HCT116 (cell line): Measurements from ENCODE around the gene FBLL1. TPM values are rescaled to one million over a fixed set of nuclear protein-coding genes. Genes with fewer than 3 reads are reported as not detected.

Experiments used
- ATF3 ChIP-seq: IDR thresholded peaks from 2 replicates; pipeline ENCODE4 v1.6.1; 2012
- CEBPB ChIP-seq: IDR thresholded peaks from 2 replicates; pipeline ENCODE4 v1.6.1; 2012; ENCODE audit warnings: low read depth
- CTCF ChIP-seq, 3 experiments: fragments of 200-600 bp in 1 of 3; sonication (generic) in 1 of 3; IDR thresholded peaks in 2 of 3; conservative IDR thresholded peaks in 1 of 3; 2 replicates each; pipeline ENCODE4 v1.5.1; 2012 to 2017; ENCODE audit warnings: low read depth in 2 of 3, low read length in 2 of 3, antibody characterized with exemption in 1 of 3, borderline replicate concordance in 1 of 3, control low read depth in 1 of 3, mild to moderate bottlenecking in 1 of 3, mixed read lengths in 1 of 3, mixed run types in 1 of 3, moderate library complexity in 1 of 3; ENCODE audit not compliant: insufficient read depth in 1 of 3
- EGR1 ChIP-seq: IDR thresholded peaks from 2 replicates; pipeline ENCODE4 v1.6.1; 2012; ENCODE audit warnings: low read depth
- ELF1 ChIP-seq: IDR thresholded peaks from 2 replicates; pipeline ENCODE4 v1.6.1; 2012; ENCODE audit warnings: low read depth, borderline replicate concordance
- EZH2 ChIP-seq: fragments of 200-600 bp; sonication (generic); IDR thresholded peaks from 2 replicates; pipeline ENCODE4 v1.6.1; 2017; ENCODE audit warnings: antibody characterized with exemption, mixed run types
- EZH2phosphoT487 ChIP-seq: fragments of 200-600 bp; IDR thresholded peaks from 2 replicates; pipeline ENCODE4 v1.6.1; 2018; ENCODE audit warnings: antibody characterized with exemption, borderline replicate concordance
- FOSL1 ChIP-seq: IDR thresholded peaks from 2 replicates; pipeline ENCODE4 v1.6.1; 2012; ENCODE audit warnings: low read depth
- JUND ChIP-seq: IDR thresholded peaks from 2 replicates; pipeline ENCODE4 v1.6.1; 2012
- MAX ChIP-seq: IDR thresholded peaks from 2 replicates; pipeline ENCODE4 v1.6.1; 2012
- POLR2A ChIP-seq: IDR thresholded peaks from 2 replicates; pipeline ENCODE4 v1.7.0; 2011; ENCODE audit warnings: borderline replicate concordance; ENCODE audit not compliant: insufficient read depth, insufficient read length; ENCODE audit errors: extremely low read depth
- SIN3A ChIP-seq: IDR thresholded peaks from 2 replicates; pipeline ENCODE4 v1.6.1; 2012; ENCODE audit warnings: low read depth
- SRF ChIP-seq: IDR thresholded peaks from 2 replicates; pipeline ENCODE4 v1.6.1; 2012; ENCODE audit warnings: low read depth
- ZBTB33 ChIP-seq: IDR thresholded peaks from 2 replicates; pipeline ENCODE4 v1.6.1; 2011; ENCODE audit warnings: mild to moderate bottlenecking, low read length, moderate library complexity; ENCODE audit not compliant: insufficient replicate concordance; ENCODE audit errors: extremely low read depth
- ZFX ChIP-seq: fragments of 450-650 bp; IDR thresholded peaks from 2 replicates; pipeline ENCODE4 v1.6.1; 2017
- total RNA-seq: library from RNA; stranded (reverse); gene quantifications from one replicate; pipeline ENCODE4 v1.2.1, GENCODE V29; 2021; ENCODE audit not compliant: unreplicated experiment

Gene FBLL1
- total RNA-seq, 1 experiment from 2014 or later, result 0.15 TPM

GRCh38 chr5:168486136-168486879 is 42.8 kb upstream of the FBLL1 start, which contains the start of gene RARS1 (continued):
- peak; percentile 60 to 98 (median 94); a peak in 5 of 6 replicates for TF ChIP-seq CTCF (IDR thresholded peaks at IDR 0.05 in 2 of 3, conservative IDR thresholded peaks at IDR 0.05 in 1 of 3; ENCODE audit: borderline replicate concordance in 1 of 3, insufficient read depth in 1 of 3, low read depth in 2 of 3, low read length in 2 of 3)
- TF ChIP-seq ELF1, result peak; percentile 50; the same call in 1 of the 2 replicates
- peak; percentile 93 for TF ChIP-seq SIN3A
- TF ChIP-seq POLR2A, result peak; percentile 81
- peak; percentile 84 for TF ChIP-seq MAX
- TF ChIP-seq EGR1, result no peak; the same call in 1 of the 2 replicates
- no peak for TF ChIP-seq EZH2
- TF ChIP-seq ZBTB33, result peak; percentile 33
- TF ChIP-seq ZFX, result no peak
- no peak for TF ChIP-seq CEBPB
- TF ChIP-seq FOSL1, result no peak
- no peak for TF ChIP-seq ATF3
- no peak for TF ChIP-seq JUND
- no peak; the same call in 1 of the 2 replicates for TF ChIP-seq SRF
- TF ChIP-seq EZH2phosphoT487, result no peak
- TF ChIP-seq, all 23 proteins: peak for 10
